Measurements from ENCODE around the gene NRL. TPM values are rescaled to one million over a fixed set of nuclear protein-coding genes. Genes with fewer than 3 reads are reported as not detected.
A peak's percentile ranks its signal among the peaks of the same experiment; 100 is the strongest.

NRL gene
- total and polyA plus RNA-seq, 11 donors: 1.3 to 3.0 (median 2.1) TPM

GRCh38 chr14:24080888-24081738, 33.6 kb downstream of the NRL start:
- no peaks in the 10 kb centered on the region for H3K9me3 ChIP-seq
- ATAC-seq: peak; percentile 68 to 86 (median 80)
- H3K4me3 ChIP-seq: peak overlapping the region; percentile 44 to 74 (median 58)
- H3K36me3 ChIP-seq: no peaks in the 10 kb centered on the region
- 0 to 1% (median 1%) methylated on average over 24 to 74 of the region's 74 CpGs for WGBS, 4 donors
- TF ChIP-seq POLR2A (IDR thresholded peaks at IDR 0.05) (no peak), CTCF (IDR thresholded peaks at IDR 0.05) (no peak)
- H3K27ac ChIP-seq: peak overlapping the region in 4 of 12 donors; percentile 6 to 60 (median 48)
- DNase-seq: peak in 3 of 5 donors; percentile 43 to 78 (median 58)
- H3K27me3 ChIP-seq: peaks cover 0 to 20% (median 3%) of the 10 kb centered on the region in 9 donors
- intact Hi-C loops (cut with DNase I): no loop called here
- H3K4me1 ChIP-seq: peaks cover 0 to 14% (median 10%) of the 10 kb centered on the region in 12 donors

- WGBS, 4 donors: 81 to 88% (median 82%) methylated on average over 6 of the region's 6 CpGs
- peaks cover 0 to 14% (median 10%) of the 10 kb centered on the region in 12 donors for H3K4me1 ChIP-seq
- H3K9me3 ChIP-seq: no peaks in the 10 kb centered on the region
- intact Hi-C loops (cut with DNase I): no loop called here
- no peak overlapping the region for H3K27ac ChIP-seq
- no peak for ATAC-seq
- peak in 1 of 5 donors; percentile 40 for DNase-seq
- no peak overlapping the region for H3K4me3 ChIP-seq
- H3K36me3 ChIP-seq: no peaks in the 10 kb centered on the region
- H3K27me3 ChIP-seq: peaks cover 0 to 20% (median 3%) of the 10 kb centered on the region in 9 donors
- TF ChIP-seq POLR2A (IDR thresholded peaks at IDR 0.05) (no peak), CTCF (IDR thresholded peaks at IDR 0.05) (no peak)
Observed at GRCh38 chr14:24080142-24080530, 34.6 kb downstream of the NRL start.

- peaks cover 0 to 14% (median 10%) of the 10 kb centered on the region in 12 donors for H3K4me1 ChIP-seq
- no peak overlapping the region for H3K27ac ChIP-seq
- ATAC-seq (no peak), DNase-seq (peak in 1 of 5 donors; percentile 2)
- intact Hi-C loops (cut with DNase I): no loop called here
- no peaks in the 10 kb centered on the region for H3K9me3 ChIP-seq
- H3K36me3 ChIP-seq: no peaks in the 10 kb centered on the region
- peaks cover 0 to 20% (median 3%) of the 10 kb centered on the region in 9 donors for H3K27me3 ChIP-seq
- no peak overlapping the region for H3K4me3 ChIP-seq
- no peak for TF ChIP-seq CTCF (IDR thresholded peaks at IDR 0.05)
- no peak for TF ChIP-seq POLR2A (IDR thresholded peaks at IDR 0.05)
- WGBS, 4 donors: 89 to 92% (median 90%) methylated on average over 9 of the region's 9 CpGs
Observed at GRCh38 chr14:24079491-24080141, 35.1 kb downstream of the NRL start.

- H3K4me3 ChIP-seq: no peak overlapping the region
- WGBS, 4 donors: 72 to 86% (median 76%) methylated on average over 3 of the region's 3 CpGs
- H3K27ac ChIP-seq: no peak overlapping the region
- peaks cover 0 to 14% (median 10%) of the 10 kb centered on the region in 12 donors for H3K4me1 ChIP-seq
- no peaks in the 10 kb centered on the region for H3K9me3 ChIP-seq
- H3K36me3 ChIP-seq: no peaks in the 10 kb centered on the region
- DNase-seq (peak in 1 of 5 donors; percentile 13), ATAC-seq (no peak)
- H3K27me3 ChIP-seq: peaks cover 0 to 27% (median 8%) of the 10 kb centered on the region in 9 donors
- intact Hi-C loops (cut with DNase I): no loop called here
- TF ChIP-seq CTCF (IDR thresholded peaks at IDR 0.05): no peak
- no peak for TF ChIP-seq POLR2A (IDR thresholded peaks at IDR 0.05)
Observed at GRCh38 chr14:24078146-24078545, 36.6 kb downstream of the NRL start.

Data from heart left ventricle (tissue), 16 donors.